K562 (cell line): ENCODE data around the gene FLII.

Experiments
- NFE2L1 ChIP-seq: fragments of 450-650 bp; IDR thresholded peaks from 2 replicates; pipeline ENCODE4 v1.6.1; 2016; ENCODE audit warnings: missing genetic modification characterization, low read depth, mild to moderate bottlenecking, missing compliant biosample characterization, moderate library complexity, borderline replicate concordance
- POLR2AphosphoS5 ChIP-seq: IDR thresholded peaks from 2 replicates; pipeline ENCODE4 v1.6.1; 2011; ENCODE audit warnings: mild to moderate bottlenecking, low read depth, low read length, moderate library complexity; ENCODE audit not compliant: control insufficient read depth, insufficient read depth
- RCOR1 ChIP-seq, 2 experiments: IDR thresholded peaks; 2 replicates each; pipeline ENCODE4 v1.6.1; 2012; ENCODE audit warnings: low read depth in 2 of 2, low read length in 2 of 2, borderline replicate concordance in 1 of 2, improper control_type of control experiment in 1 of 2
- SMARCA4 ChIP-seq: fragments of 450-650 bp; IDR thresholded peaks from 2 replicates; pipeline ENCODE4 v1.6.1; 2016
- SP2 ChIP-seq: IDR thresholded peaks from 2 replicates; pipeline ENCODE4 v1.6.1; 2011; ENCODE audit warnings: mild to moderate bottlenecking, low read depth, low read length, moderate library complexity; ENCODE audit not compliant: poor library complexity, severe bottlenecking; ENCODE audit errors: extremely low read depth

DNA sequence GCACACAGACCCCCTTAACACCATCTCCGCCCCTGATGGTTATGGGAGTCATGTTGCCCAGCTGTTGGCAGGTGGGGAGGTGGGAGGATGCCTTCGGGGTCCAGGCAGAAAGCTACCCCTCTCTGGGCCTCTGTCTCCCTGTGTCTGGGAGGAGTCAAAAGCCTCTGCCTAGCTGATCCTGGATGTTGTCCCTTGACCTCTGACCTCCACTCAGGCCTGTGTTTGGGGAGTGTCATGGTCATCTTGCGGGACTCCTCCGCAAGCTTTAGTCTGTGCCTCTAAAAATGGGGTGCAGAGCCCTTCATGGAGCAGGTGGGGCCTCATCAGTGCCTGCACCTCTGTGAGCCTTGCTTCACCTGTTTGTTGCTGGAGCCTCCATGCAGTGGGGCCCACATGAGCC is 29.3 kb downstream of the FLII start:
- TF ChIP-seq POLR2AphosphoS5 (no peak), SMARCA4 (no peak), SP2 (no peak), NFE2L1 (tag) (no peak), RCOR1 (IDR thresholded peaks at IDR 0.05; ENCODE audit: borderline replicate concordance in 1 of 2, low read depth in 2 of 2, low read length in 2 of 2) (no peak)
